Measurements from ENCODE around the gene DNAH3.

DNAH3 gene

GRCh38 chr16:20884240-20884556 lies 266.4 kb downstream of the DNAH3 start:
- H3K79me2 ChIP-seq (ENCODE audit: insufficient read depth, low read length), result peaks cover 45% of the 10 kb centered on the region
- H3K4me2 ChIP-seq (ENCODE audit: low read depth, low read length, poor library complexity, severe bottlenecking), result peak overlapping the region; percentile 54

GRCh38 chr16:20883554-20884239 lies 266.9 kb downstream of the DNAH3 start:
- Histone ChIP-seq H3K36me3 (ENCODE audit: insufficient read depth, low read length) (no peaks in the 10 kb centered on the region), H4K20me1 (ENCODE audit: insufficient read depth, low read length, poor library complexity, severe bottlenecking) (peaks cover 4% of the 10 kb centered on the region), H3K27me3 (ENCODE audit: insufficient read depth, low read length, poor library complexity, severe bottlenecking) (no peaks in the 10 kb centered on the region), H3K79me2 (ENCODE audit: insufficient read depth, low read length) (peaks cover 45% of the 10 kb centered on the region), H3K9ac (ENCODE audit: low read depth, low read length, poor library complexity, severe bottlenecking) (peak overlapping the region; percentile 5), H3K9me2 (replicated peaks; ENCODE audit: low read depth, low read length) (no peaks in the 10 kb centered on the region), H3K9me3 (ENCODE audit: insufficient read depth, low read depth, low read length) (no peaks in the 10 kb centered on the region), H3K4me1 (ENCODE audit: insufficient read depth, low read length, poor library complexity, severe bottlenecking) (peaks cover 25% of the 10 kb centered on the region), H2AFZ (ENCODE audit: low read length) (no peak overlapping the region), H3K4me2 (ENCODE audit: low read depth, low read length, poor library complexity, severe bottlenecking) (peak overlapping the region; percentile 54), H3F3A (ENCODE audit: low read depth) (0 out of 2 replicates have a peak, but pooled peaks cover 10% of the 10 kb centered on the region), H3K4me3 (ENCODE audit: low read length, poor library complexity, severe bottlenecking) (peak overlapping the region; percentile 18)
- TF ChIP-seq EZH2phosphoT487 (IDR thresholded peaks at IDR 0.05; ENCODE audit: borderline replicate concordance) (no peak), CTCF (conservative IDR thresholded peaks at IDR 0.05; ENCODE audit: low read length) (no peak)

More at GRCh38 chr16:20884240-20884556, 266.4 kb downstream of the DNAH3 start:
- Histone ChIP-seq H3K9me2 (replicated peaks; ENCODE audit: low read depth, low read length) (no peaks in the 10 kb centered on the region), H3K4me3 (ENCODE audit: low read length, poor library complexity, severe bottlenecking) (peak overlapping the region; percentile 18), H4K20me1 (ENCODE audit: insufficient read depth, low read length, poor library complexity, severe bottlenecking) (peaks cover 4% of the 10 kb centered on the region), H3F3A (ENCODE audit: low read depth) (0 out of 2 replicates have a peak, but pooled peaks cover 10% of the 10 kb centered on the region), H3K4me1 (ENCODE audit: insufficient read depth, low read length, poor library complexity, severe bottlenecking) (peaks cover 20% of the 10 kb centered on the region), H2AFZ (ENCODE audit: low read length) (no peak overlapping the region), H3K36me3 (ENCODE audit: insufficient read depth, low read length) (no peaks in the 10 kb centered on the region), H3K9me3 (ENCODE audit: insufficient read depth, low read depth, low read length) (no peaks in the 10 kb centered on the region), H3K9ac (ENCODE audit: low read depth, low read length, poor library complexity, severe bottlenecking) (peak overlapping the region; percentile 5), H3K27me3 (ENCODE audit: insufficient read depth, low read length, poor library complexity, severe bottlenecking) (no peaks in the 10 kb centered on the region)
- no peak for TF ChIP-seq EZH2phosphoT487 (IDR thresholded peaks at IDR 0.05; ENCODE audit: borderline replicate concordance)
- no peak for TF ChIP-seq CTCF (conservative IDR thresholded peaks at IDR 0.05; ENCODE audit: low read length)

Measured in Loucy (cell line).